ENCODE measurements around the gene HSF2BP. TPM values are rescaled to one million over a fixed set of nuclear protein-coding genes. Genes with fewer than 3 reads are reported as not detected.
A peak's percentile ranks its signal among the peaks of the same experiment; 100 is the strongest.

Gene HSF2BP
- total and polyA plus RNA-seq, 8 donors: 0.23 to 1.5 (median 0.31) TPM; not detected in 3

GRCh38 chr21:43689556-43690337 is 30.5 kb upstream of the HSF2BP start:
- intact Hi-C loops (cut with DNase I; ENCODE audit: low total_unique reads): loop anchor here (10.0 kb wide), 1 partner anchor 65 kb away; no protein-coding TSS in a partner anchor
- no peak overlapping the region for H3K4me3 ChIP-seq
- H3K27ac ChIP-seq: no peak overlapping the region
- peaks cover 91 to 100% (median 100%) of the 10 kb centered on the region in 4 donors for H3K36me3 ChIP-seq
- TF ChIP-seq POLR2A (IDR thresholded peaks at IDR 0.05) (no peak), CTCF (IDR thresholded peaks at IDR 0.05) (no peak), POLR2AphosphoS5 (IDR thresholded peaks at IDR 0.05) (no peak), EP300 (IDR thresholded peaks at IDR 0.05) (no peak)
- no peaks in the 10 kb centered on the region for H3K27me3 ChIP-seq
- H3K4me1 ChIP-seq: no peaks in the 10 kb centered on the region
- DNase-seq: no peak
- 93 to 96% (median 95%) methylated on average over 32 of the region's 32 CpGs for WGBS, 5 donors
- H3K9me3 ChIP-seq: no peaks in the 10 kb centered on the region

- Histone ChIP-seq H3K4me3 (no peak overlapping the region), H3K9me3 (no peaks in the 10 kb centered on the region), H3K27ac (no peak overlapping the region), H3K4me1 (no peaks in the 10 kb centered on the region), H3K27me3 (no peaks in the 10 kb centered on the region), H3K36me3 (peaks cover 88 to 100% (median 100%) of the 10 kb centered on the region in 4 donors)
- WGBS, 5 donors: 87 to 98% (median 95%) methylated on average over 6 to 12 of the region's 12 CpGs
- no peak for DNase-seq
- intact Hi-C loops (cut with DNase I; ENCODE audit: low total_unique reads): no loop called here
- TF ChIP-seq CTCF (IDR thresholded peaks at IDR 0.05): no peak
- TF ChIP-seq EP300 (IDR thresholded peaks at IDR 0.05): no peak
- TF ChIP-seq POLR2AphosphoS5 (IDR thresholded peaks at IDR 0.05): no peak
- TF ChIP-seq POLR2A (IDR thresholded peaks at IDR 0.05): no peak
These were observed 29.6 kb upstream of the HSF2BP start for GRCh38 chr21:43688906-43689305.

- WGBS, 5 donors: 80 to 89% (median 85%) methylated on average over 18 to 27 of the region's 27 CpGs
- Histone ChIP-seq H3K9me3 (no peaks in the 10 kb centered on the region), H3K4me3 (no peak overlapping the region), H3K27ac (peak overlapping the region in 1 of 5 donors; percentile 2), H3K36me3 (peaks cover 79 to 100% (median 100%) of the 10 kb centered on the region in 4 donors), H3K4me1 (no peaks in the 10 kb centered on the region), H3K27me3 (no peaks in the 10 kb centered on the region)
- TF ChIP-seq POLR2AphosphoS5 (IDR thresholded peaks at IDR 0.05) (no peak), EP300 (IDR thresholded peaks at IDR 0.05) (no peak), CTCF (IDR thresholded peaks at IDR 0.05) (no peak), POLR2A (IDR thresholded peaks at IDR 0.05) (no peak)
- no peak for DNase-seq
- intact Hi-C loops (cut with DNase I; ENCODE audit: low total_unique reads): no loop called here
These were observed 28.5 kb upstream of the HSF2BP start for GRCh38 chr21:43687566-43688399.

- intact Hi-C loops (cut with DNase I; ENCODE audit: low total_unique reads): no loop called here
- DNase-seq: no peak
- H3K4me3 ChIP-seq: no peak overlapping the region
- H3K9me3 ChIP-seq: no peaks in the 10 kb centered on the region
- no peaks in the 10 kb centered on the region for H3K27me3 ChIP-seq
- H3K36me3 ChIP-seq: peaks cover 82 to 100% (median 100%) of the 10 kb centered on the region in 4 donors
- no peak for TF ChIP-seq POLR2AphosphoS5 (IDR thresholded peaks at IDR 0.05)
- no peak for TF ChIP-seq EP300 (IDR thresholded peaks at IDR 0.05)
- no peak for TF ChIP-seq CTCF (IDR thresholded peaks at IDR 0.05)
- no peak for TF ChIP-seq POLR2A (IDR thresholded peaks at IDR 0.05)
- no peaks in the 10 kb centered on the region for H3K4me1 ChIP-seq
- H3K27ac ChIP-seq: peak overlapping the region in 1 of 5 donors; percentile 2
- 86 to 91% (median 90%) methylated on average over 21 of the region's 21 CpGs for WGBS, 5 donors
These were observed 27.7 kb upstream of the HSF2BP start for GRCh38 chr21:43686811-43687565.

Data from stomach (tissue), 9 donors.